WI38 (cell line): ENCODE data around the gene IL15RA.

Experiments used
- H3K4me3 ChIP-seq: 2 replicates; pipeline ENCODE4 v1.5.1; 2011; ENCODE audit warnings: low read depth, mild to moderate bottlenecking, control low read depth, low read length
- CTCF ChIP-seq: IDR thresholded peaks from 2 replicates; pipeline ENCODE4 v1.5.1; 2012; ENCODE audit warnings: low read depth, mild to moderate bottlenecking, control low read depth, low read length

IL15RA gene

GRCh38 chr10:5976512-5977470, 552 bp downstream of the IL15RA start:
- no peak for TF ChIP-seq CTCF
- peak overlapping the region; percentile 83 for H3K4me3 ChIP-seq

- no peak for TF ChIP-seq CTCF
- peak overlapping the region; percentile 83 for H3K4me3 ChIP-seq
These were observed 1.5 kb downstream of the IL15RA start for GRCh38 chr10:5975641-5976473.

- H3K4me3 ChIP-seq = no peak overlapping the region
- no peak for TF ChIP-seq CTCF
These were observed 4.3 kb downstream of the IL15RA start for GRCh38 chr10:5973069-5973468.

GRCh38 chr10:5971886-5972285, 5.5 kb downstream of the IL15RA start:
- no peak for TF ChIP-seq CTCF
- H3K4me3 ChIP-seq = no peak overlapping the region

GRCh38 chr10:5971315-5971832, 6.0 kb downstream of the IL15RA start:
- H3K4me3 ChIP-seq = no peak overlapping the region
- no peak for TF ChIP-seq CTCF

GRCh38 chr10:5970527-5970926, 6.8 kb downstream of the IL15RA start:
- no peak overlapping the region for H3K4me3 ChIP-seq
- no peak for TF ChIP-seq CTCF
